OCI-LY3 (cell line): ENCODE measurements around the gene CDH4.

Experiments
- EZH2phosphoT487 ChIP-seq: fragments of 200-600 bp; shearing (Covaris generic); IDR thresholded peaks from 2 replicates; pipeline ENCODE4 v1.6.1; 2018; ENCODE audit warnings: antibody characterized with exemption, mixed run types, low read depth
- TF ChIP-seq, protein P1 (sequence below): fragments of 200-600, 300-600 bp; sonication (generic); IDR thresholded peaks from 2 replicates; pipeline ENCODE4 v1.5.1; 2014; ENCODE audit warnings: antibody characterized with exemption, low read length, low read depth

- TF ChIP-seq EZH2phosphoT487, result no peak
- TF ChIP-seq, protein P1, sequence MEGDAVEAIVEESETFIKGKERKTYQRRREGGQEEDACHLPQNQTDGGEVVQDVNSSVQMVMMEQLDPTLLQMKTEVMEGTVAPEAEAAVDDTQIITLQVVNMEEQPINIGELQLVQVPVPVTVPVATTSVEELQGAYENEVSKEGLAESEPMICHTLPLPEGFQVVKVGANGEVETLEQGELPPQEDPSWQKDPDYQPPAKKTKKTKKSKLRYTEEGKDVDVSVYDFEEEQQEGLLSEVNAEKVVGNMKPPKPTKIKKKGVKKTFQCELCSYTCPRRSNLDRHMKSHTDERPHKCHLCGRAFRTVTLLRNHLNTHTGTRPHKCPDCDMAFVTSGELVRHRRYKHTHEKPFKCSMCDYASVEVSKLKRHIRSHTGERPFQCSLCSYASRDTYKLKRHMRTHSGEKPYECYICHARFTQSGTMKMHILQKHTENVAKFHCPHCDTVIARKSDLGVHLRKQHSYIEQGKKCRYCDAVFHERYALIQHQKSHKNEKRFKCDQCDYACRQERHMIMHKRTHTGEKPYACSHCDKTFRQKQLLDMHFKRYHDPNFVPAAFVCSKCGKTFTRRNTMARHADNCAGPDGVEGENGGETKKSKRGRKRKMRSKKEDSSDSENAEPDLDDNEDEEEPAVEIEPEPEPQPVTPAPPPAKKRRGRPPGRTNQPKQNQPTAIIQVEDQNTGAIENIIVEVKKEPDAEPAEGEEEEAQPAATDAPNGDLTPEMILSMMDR, result no peak
Observed at GRCh38 chr20:61701401-61701800, 449.3 kb downstream of the CDH4 start.
